NB4 (cell line): ENCODE results near the gene LRRC27.

Source experiments
- CTCF ChIP-seq: IDR thresholded peaks from one replicate; pipeline ENCODE4 v1.5.1; 2012; ENCODE audit warnings: low read depth, low read length
- MAX ChIP-seq: IDR thresholded peaks from 2 replicates; pipeline ENCODE4 v1.6.1; 2011; ENCODE audit warnings: low read depth, low read length
- MYC ChIP-seq: IDR thresholded peaks from 2 replicates; pipeline ENCODE4 v1.6.1; 2011; ENCODE audit warnings: low read depth, low read length
- POLR2A ChIP-seq: IDR thresholded peaks from 2 replicates; pipeline ENCODE4 v1.6.1; 2011; ENCODE audit warnings: mild to moderate bottlenecking; ENCODE audit not compliant: insufficient read length; ENCODE audit errors: extremely low read depth

DNA sequence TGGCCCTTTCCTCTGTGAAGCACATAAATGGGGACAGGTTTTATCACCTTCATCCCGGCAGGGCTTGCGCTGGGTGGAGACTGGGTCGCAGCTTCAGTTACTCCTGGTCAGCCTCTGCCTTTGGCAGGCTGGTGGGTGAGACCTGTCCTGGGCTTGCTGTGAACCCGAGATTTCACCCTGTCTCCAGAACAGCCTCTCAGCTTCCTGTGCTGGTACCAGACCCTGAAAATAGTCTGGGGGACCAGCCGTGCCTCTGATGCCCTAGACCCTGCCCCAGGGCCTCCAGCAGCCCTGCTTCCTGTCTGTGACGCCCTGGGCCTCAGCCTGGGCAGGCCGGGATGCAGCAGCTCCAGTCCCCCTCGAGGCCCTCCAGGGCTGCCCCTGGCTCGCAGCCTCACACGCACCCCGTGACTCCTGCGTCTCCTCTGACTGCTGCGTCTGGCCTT is 51.8 kb downstream of the LRRC27 start:
- no peak for TF ChIP-seq POLR2A
- TF ChIP-seq CTCF, result no peak
- TF ChIP-seq MAX, result no peak
- no peak for TF ChIP-seq MYC
